T-helper 1 cell treated with Interleukin-12 subunit alpha and Interleukin-12 subunit beta and Interleukin-4 antibody, amounts not matched to agents 30 μg/mL and 1 μg/mL, for 36 hours (primary cell): ENCODE measurements around the gene ZNF616.

Experiments
- H3K27ac Mint-ChIP-seq: one replicate; pipeline ENCODE4 v1.8.0; 2021; ENCODE audit warnings: mild to moderate bottlenecking, mixed read lengths
- H3K27me3 Mint-ChIP-seq: one replicate; pipeline ENCODE4 v1.8.0; 2021; ENCODE audit warnings: low read depth, mixed read lengths
- H3K36me3 Mint-ChIP-seq: one replicate; pipeline ENCODE4 v1.8.0; 2021; ENCODE audit warnings: low read depth, mixed read lengths
- H3K4me1 Mint-ChIP-seq: one replicate; pipeline ENCODE4 v1.8.0; 2021; ENCODE audit warnings: low read depth, mixed read lengths
- H3K4me3 Mint-ChIP-seq: one replicate; pipeline ENCODE4 v1.8.0; 2021; ENCODE audit warnings: mild to moderate bottlenecking, moderate library complexity, mixed read lengths
- H3K9me3 Mint-ChIP-seq: one replicate; pipeline ENCODE4 v1.8.0; 2021; ENCODE audit warnings: mixed read lengths

Gene ZNF616

DNA sequence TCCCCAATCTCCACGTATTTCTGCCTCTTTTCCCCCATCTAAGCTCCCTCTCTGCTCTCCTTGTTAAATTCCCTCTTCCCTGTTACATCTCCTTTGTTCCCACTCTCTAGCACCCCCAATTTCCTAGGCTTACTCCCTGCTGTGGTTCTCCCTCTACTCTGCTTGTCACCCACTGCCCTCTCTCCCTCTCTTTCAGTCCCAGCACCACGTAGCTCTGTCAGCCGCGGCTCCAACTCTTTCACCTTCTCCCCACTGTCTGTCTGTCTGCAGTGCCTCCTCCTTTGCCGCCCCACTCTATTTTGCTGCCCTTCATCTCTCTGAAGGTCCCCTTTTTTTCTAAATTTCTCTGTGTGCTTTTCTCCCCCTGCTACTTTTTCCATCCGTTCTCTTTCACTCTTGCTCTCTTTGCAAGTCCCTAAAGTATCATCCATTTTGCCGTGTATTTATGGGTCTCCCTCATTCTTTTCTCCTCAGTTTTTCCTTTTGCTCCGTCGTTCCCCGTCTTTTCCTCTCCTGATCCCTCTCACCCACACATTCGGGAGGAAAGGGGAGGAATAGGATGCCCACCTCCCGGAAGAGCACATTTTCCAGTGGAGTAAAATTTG, 45.1 kb downstream of the ZNF616 start:
- peak overlapping the region; percentile 96 for H3K27ac Mint-ChIP-seq

DNA sequence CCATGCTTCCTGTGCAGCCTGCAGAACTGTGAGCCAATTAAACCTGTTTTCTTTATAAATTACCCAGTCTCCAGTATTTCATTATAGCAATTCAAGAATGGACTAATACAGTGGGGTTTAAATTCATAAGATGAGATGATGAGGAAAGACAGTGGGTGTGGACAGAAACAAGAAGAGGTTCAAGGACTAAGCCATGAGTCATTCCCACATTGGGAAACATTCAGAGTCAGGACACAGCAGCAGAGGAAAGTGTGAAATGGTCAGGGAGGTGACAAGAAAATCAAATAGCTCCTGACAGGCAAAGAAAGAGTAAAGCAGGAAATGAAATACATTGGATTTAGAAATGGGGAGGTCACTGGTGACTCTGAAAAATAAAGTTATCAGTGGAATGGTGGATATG, 53.3 kb downstream of the ZNF616 start:
- Mint-ChIP-seq H3K4me1 (no peaks in the 10 kb centered on the region), H3K36me3 (peaks cover 94% of the 10 kb centered on the region), H3K27me3 (no peaks in the 10 kb centered on the region), H3K27ac (no peak overlapping the region), H3K4me3 (no peak overlapping the region), H3K9me3 (peaks cover 84% of the 10 kb centered on the region)

More for the DNA sequence above, 45.1 kb downstream of the ZNF616 start:
- Mint-ChIP-seq H3K27me3 (no peaks in the 10 kb centered on the region), H3K4me1 (peaks cover 24% of the 10 kb centered on the region), H3K4me3 (peak overlapping the region; percentile 96), H3K9me3 (peaks cover 85% of the 10 kb centered on the region), H3K36me3 (peaks cover 57% of the 10 kb centered on the region)

DNA sequence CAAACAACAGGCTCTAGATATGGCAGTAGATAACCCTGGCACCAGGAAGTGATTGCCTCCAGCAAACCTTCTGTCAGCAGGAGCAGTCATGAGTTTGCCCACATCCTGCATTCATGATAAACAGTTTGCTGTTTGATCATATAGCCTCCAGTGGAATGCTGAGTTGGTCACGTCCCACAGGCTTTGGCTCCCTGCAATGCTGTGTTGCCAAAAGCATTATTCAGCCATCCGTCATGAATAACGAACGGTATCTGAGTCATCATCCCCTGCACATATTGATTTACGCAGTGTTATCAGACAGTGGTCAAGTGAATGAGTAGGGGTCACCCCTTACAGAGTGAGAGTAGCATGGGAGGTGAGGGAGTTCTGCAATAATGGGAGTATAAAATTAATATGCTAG, 69.2 kb downstream of the ZNF616 start:
- H3K9me3 Mint-ChIP-seq: peaks cover 86% of the 10 kb centered on the region

DNA sequence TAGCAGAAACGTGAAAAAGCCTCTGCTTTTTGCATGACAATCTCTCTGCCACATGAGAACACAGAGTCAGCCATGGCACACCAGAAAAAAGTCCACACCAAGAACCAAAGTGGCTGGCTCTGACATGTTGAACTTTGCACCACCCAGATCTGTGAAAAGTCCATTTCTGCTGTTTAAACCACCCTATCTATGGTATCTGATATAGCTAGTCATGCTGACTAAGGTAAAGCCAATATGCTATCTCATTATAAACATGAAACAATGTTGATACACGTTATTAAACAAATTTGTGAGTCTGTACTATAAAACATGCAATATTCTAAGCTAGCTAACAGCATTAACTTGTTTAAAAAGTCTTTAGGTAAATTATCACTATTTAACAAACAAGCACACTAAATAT, 70.1 kb downstream of the ZNF616 start:
- Mint-ChIP-seq H3K4me3 (no peak overlapping the region), H3K4me1 (no peaks in the 10 kb centered on the region), H3K27ac (no peak overlapping the region), H3K9me3 (peaks cover 86% of the 10 kb centered on the region), H3K36me3 (peaks cover 83% of the 10 kb centered on the region), H3K27me3 (no peaks in the 10 kb centered on the region)

More for the DNA sequence above, 69.2 kb downstream of the ZNF616 start:
- peaks cover 84% of the 10 kb centered on the region for H3K36me3 Mint-ChIP-seq
- no peak overlapping the region for H3K27ac Mint-ChIP-seq
- H3K27me3 Mint-ChIP-seq: no peaks in the 10 kb centered on the region
- no peaks in the 10 kb centered on the region for H3K4me1 Mint-ChIP-seq
- no peak overlapping the region for H3K4me3 Mint-ChIP-seq

DNA sequence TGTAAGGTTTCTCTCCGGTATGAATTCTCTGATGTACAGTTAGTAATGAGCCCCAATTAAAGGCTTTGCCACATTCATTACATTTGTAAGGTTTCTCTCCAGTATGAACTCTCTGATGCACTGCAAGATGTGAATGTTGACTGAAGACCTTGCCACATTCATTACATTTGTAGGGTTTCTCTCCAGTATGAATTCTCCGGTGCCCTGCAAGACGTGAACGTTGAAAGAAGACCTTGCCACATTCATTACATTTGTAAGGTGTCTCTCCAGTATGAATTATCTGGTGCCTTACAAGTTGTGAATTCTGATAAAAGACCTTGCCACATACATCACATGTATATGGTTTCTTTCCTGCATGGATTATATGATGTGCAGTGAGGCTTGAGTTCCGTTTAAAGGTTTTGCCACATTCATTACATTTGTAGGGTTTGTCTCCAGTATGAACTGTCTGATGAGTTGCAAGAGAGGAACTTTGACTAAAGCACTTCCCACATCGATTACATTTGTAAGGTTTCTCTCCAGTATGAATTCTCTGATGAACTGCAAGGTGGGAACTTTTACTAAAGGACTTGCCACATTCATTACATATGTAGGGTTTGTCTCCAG, 73.4 kb downstream of the ZNF616 start:
- Mint-ChIP-seq H3K27ac (no peak overlapping the region), H3K27me3 (no peaks in the 10 kb centered on the region), H3K9me3 (peaks cover 72% of the 10 kb centered on the region)

DNA sequence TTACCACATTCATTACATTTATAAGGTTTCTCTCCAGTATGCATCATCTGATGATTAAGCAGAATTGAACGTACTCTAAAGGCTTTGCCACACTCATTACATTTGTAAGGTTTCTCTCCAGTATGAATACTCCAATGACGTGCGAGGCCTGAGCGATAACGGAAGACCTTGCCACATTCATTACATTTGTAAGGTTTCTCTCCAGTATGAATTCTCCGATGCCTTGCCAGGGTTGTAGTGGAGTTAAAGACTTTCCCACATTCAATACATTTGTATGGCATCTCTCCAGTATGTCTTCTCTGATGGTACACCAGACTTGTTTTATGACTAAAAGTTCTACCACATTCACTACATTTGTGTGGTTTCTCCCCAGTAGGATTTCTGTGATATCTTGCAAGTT, 74.3 kb downstream of the ZNF616 start:
- Mint-ChIP-seq H3K4me1 (no peaks in the 10 kb centered on the region), H3K9me3 (peaks cover 72% of the 10 kb centered on the region), H3K4me3 (no peak overlapping the region), H3K36me3 (peaks cover 49% of the 10 kb centered on the region), H3K27ac (no peak overlapping the region), H3K27me3 (no peaks in the 10 kb centered on the region)

More for the DNA sequence above, 73.4 kb downstream of the ZNF616 start:
- H3K36me3 Mint-ChIP-seq: peaks cover 59% of the 10 kb centered on the region
- no peaks in the 10 kb centered on the region for H3K4me1 Mint-ChIP-seq
- no peak overlapping the region for H3K4me3 Mint-ChIP-seq
